Natural killer cell treated with Interleukin-12 subunit alpha and Interleukin-12 subunit beta and Interleukin-15 and Interleukin-18, amount 100 ng/mL, for 72 hours (primary cell): Measurements from ENCODE around the gene ADCY3. TPM values are rescaled to one million over a fixed set of nuclear protein-coding genes. Genes with fewer than 3 reads are reported as not detected.
"Not testable (repeated sequence)": the region's sequence is repeated elsewhere in the genome, so short reads cannot be mapped to it uniquely, and the experiment has no call there.

Experiments used
- ATAC-seq, 2 donors: fragments of 150-1000 bp; cut with Tn5 transposase in 1 of 2; sonication (Bioruptor Pico), chemical (Tn5 transposase) in 1 of 2; 2 replicates each; pipeline ENCODE4 v1.10.0; 2021
- DNase-seq: peaks from one replicate; pipeline ENCODE4 v3.0.0; 2022; ENCODE audit warnings: low spot score
- H3K27ac Mint-ChIP-seq, 2 donors: 1 replicate in 1 of 2; 2 replicates in 1 of 2; pipeline ENCODE4 v1.8.0; 2022; ENCODE audit warnings: mixed read lengths in 2 of 2, mild to moderate bottlenecking in 1 of 2, moderate library complexity in 1 of 2
- H3K27me3 Mint-ChIP-seq, 2 donors: 1 replicate in 1 of 2; 2 replicates in 1 of 2; pipeline ENCODE4 v1.8.0; 2022; ENCODE audit warnings: mixed read lengths in 2 of 2
- H3K36me3 Mint-ChIP-seq: one replicate; pipeline ENCODE4 v1.8.0; 2022; ENCODE audit warnings: mixed read lengths
- H3K4me1 Mint-ChIP-seq, 2 donors: 1 replicate in 1 of 2; 2 replicates in 1 of 2; pipeline ENCODE4 v1.8.0; 2022; ENCODE audit warnings: low read depth in 2 of 2, mixed read lengths in 2 of 2, mild to moderate bottlenecking in 1 of 2
- H3K4me3 Mint-ChIP-seq: one replicate; pipeline ENCODE4 v1.8.0; 2022; ENCODE audit warnings: mixed read lengths
- H3K9me3 Mint-ChIP-seq: 2 replicates; pipeline ENCODE4 v1.8.0; 2022; ENCODE audit warnings: mixed read lengths
- total RNA-seq, 2 donors: library from RNA; stranded (reverse); gene quantifications; one replicate each; pipeline ENCODE4 v1.2.3, GENCODE V29; 2022

ADCY3 gene
- total RNA-seq, 2 donors from 2014 or later: 23.3 to 71.9 TPM

DNA sequence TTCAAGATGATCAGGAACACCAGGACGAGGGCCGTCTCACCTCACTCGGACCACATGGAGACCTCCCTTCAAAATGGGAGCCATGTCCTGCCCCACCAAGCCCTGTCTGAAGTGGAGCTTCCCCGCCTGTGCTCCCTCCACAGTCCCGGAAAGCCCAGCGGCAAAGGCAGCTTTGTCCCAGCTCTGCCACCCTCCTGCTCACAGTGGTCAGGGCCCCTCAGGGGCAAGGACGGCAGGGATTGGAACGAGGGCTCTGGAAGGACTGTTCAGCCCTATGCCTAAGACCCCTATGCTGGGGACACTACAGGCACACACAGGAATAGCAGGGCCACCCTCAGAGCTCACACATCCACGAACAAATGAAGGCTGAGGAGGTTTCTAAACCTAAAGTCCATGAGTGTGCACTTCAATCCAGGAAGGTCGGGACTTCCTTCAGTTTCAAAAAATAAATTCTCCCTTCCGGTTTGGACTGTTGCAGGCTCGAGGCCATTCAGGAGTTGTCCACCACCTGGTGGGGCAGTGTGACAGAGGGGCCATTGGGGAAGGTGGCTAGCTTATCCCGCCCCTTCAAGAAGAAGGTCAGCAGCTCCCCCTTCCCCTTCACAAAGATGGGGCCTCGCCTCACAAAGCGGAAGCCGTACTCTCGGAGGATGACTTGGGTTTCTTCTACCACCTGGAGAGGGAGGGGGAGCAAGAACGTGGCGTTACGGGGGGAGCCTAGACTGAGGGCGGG lies 100.4 kb downstream of the ADCY3 start:
- Mint-ChIP-seq H3K27ac (no peak overlapping the region), H3K27me3 (no peaks in the 10 kb centered on the region), H3K4me1 (peaks cover 0 to 7% of the 10 kb centered on the region in 2 donors), H3K36me3 (peaks cover 19% of the 10 kb centered on the region), H3K4me3 (no peak overlapping the region), H3K9me3 (no peaks in the 10 kb centered on the region)
- DNase-seq (no peak), ATAC-seq (no peak)

DNA sequence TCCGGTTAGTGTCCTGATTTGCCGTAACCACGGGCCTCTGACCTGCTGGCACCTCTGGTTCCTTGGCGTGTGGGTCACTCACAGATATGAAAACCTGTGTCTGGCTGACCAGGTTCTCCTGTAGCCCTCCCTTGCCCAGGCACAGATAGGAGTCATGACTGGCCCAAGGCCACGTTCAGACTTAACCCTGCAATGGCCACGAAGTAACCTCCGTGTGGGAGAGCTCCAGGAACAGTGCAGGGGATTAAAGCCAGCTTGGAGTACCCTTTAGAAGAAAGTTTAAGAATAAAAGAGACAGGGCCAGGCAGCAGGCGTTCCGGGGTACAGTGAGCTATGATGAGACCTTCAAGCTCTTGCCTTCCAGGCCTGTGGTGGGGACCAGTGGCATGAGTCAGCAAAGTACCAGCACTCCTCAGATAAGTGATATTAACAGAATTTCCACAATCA lies 101.3 kb downstream of the ADCY3 start:
- Mint-ChIP-seq H3K4me1 (peaks cover 0 to 11% of the 10 kb centered on the region in 2 donors), H3K4me3 (no peak overlapping the region), H3K36me3 (peaks cover 23% of the 10 kb centered on the region), H3K27me3 (no peaks in the 10 kb centered on the region), H3K9me3 (no peaks in the 10 kb centered on the region), H3K27ac (no peak overlapping the region)
- DNase-seq: no peak
- no peak for ATAC-seq

DNA sequence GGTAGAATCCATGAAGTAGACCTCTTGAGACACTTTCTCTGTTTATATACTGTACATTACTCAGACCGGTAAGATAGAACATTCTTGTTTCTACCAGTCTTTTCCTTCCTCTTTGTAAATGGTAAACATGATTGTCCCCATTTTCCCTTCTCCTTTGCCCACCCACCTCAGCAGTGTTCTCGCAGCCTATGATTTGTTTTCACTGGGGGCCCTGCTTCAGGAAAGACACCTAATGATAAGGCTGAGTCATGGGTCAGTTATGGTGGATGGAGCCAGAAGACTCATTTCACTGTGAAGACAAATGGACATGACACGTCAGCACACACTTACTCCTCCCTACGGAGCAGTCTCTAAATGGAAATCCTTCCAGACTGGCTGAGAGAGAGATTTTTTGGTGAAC lies 103.2 kb downstream of the ADCY3 start:
- Mint-ChIP-seq H3K9me3 (no peaks in the 10 kb centered on the region), H3K36me3 (peaks cover 28% of the 10 kb centered on the region), H3K27ac (no peak overlapping the region), H3K4me1 (peaks cover 0 to 11% of the 10 kb centered on the region in 2 donors), H3K4me3 (no peak overlapping the region), H3K27me3 (no peaks in the 10 kb centered on the region)
- ATAC-seq (no peak), DNase-seq (no peak)

DNA sequence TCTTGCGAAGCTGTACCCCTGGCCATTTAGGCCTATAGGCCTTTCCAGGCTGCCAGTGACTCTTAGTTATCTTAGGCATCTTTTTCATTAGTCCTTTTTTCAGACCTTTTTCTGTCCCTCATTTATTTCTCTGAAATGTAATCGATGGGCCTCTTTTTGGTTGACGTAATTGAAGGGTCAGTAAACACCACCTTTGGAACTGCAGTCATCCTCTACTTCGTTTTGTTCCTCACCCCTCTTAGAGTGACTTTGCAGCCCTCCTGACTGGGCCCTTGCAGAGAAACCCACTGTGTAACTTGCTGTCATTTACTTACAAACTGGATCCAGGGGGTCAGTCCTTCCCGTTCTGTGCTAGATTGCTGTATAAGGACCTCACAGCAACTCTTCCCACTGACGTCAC lies 103.6 kb downstream of the ADCY3 start:
- Mint-ChIP-seq H3K27me3 (no peaks in the 10 kb centered on the region), H3K36me3 (peaks cover 28% of the 10 kb centered on the region), H3K4me1 (peaks cover 0 to 11% of the 10 kb centered on the region in 2 donors), H3K9me3 (no peaks in the 10 kb centered on the region), H3K4me3 (no peak overlapping the region), H3K27ac (no peak overlapping the region)
- DNase-seq: no peak
- ATAC-seq: no peak

DNA sequence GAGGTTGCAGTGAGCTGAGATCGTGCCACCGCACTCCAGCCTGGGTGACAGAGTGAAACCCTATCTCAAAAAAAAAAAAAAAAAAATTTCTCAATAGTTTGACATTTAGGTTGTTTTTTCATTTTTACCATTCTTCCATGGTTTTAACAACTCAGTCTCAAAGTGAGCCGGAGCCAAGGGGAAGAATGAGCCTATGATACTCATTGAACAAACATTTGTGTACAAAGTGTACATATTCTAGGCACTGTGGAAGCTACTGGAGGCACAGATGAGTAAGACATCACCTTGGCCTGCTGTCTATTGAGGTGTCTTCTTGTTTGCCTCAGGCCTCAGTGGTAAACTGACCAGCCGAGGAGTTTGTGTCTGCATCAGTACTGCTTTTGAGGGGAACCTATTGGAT lies 104.9 kb downstream of the ADCY3 start:
- H3K9me3 Mint-ChIP-seq: no peaks in the 10 kb centered on the region
- no peak overlapping the region for H3K4me3 Mint-ChIP-seq
- no peak overlapping the region for H3K27ac Mint-ChIP-seq
- peak in 1 of 2 donors; percentile 45 for ATAC-seq
- DNase-seq: no peak
- peaks cover 0 to 11% of the 10 kb centered on the region in 2 donors for H3K4me1 Mint-ChIP-seq
- H3K27me3 Mint-ChIP-seq: no peaks in the 10 kb centered on the region
- H3K36me3 Mint-ChIP-seq: peaks cover 28% of the 10 kb centered on the region

DNA sequence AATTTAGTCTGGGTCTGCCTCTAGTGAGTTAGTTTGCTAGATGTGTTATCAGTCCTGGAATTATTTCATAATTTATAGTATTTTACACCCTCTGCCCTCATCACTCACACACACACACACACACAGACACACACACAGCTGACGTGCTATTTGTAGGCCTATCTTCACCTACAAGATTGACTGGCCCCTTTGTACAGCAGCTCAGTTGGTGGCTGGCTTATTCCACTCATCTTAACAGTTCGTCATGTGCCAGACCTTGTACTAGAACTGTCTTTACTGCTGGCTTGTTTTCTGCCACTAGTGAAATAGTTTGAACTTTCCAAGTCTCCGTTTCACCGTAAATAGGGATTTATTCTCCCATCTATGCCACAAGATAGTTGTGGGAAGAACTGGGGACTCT lies 105.5 kb downstream of the ADCY3 start:
- DNase-seq: no peak
- no peak for ATAC-seq
- H3K27me3 Mint-ChIP-seq: no peaks in the 10 kb centered on the region
- H3K4me3 Mint-ChIP-seq: no peak overlapping the region
- H3K4me1 Mint-ChIP-seq: peaks cover 0 to 11% of the 10 kb centered on the region in 2 donors
- no peaks in the 10 kb centered on the region for H3K9me3 Mint-ChIP-seq
- H3K27ac Mint-ChIP-seq: no peak overlapping the region
- peaks cover 28% of the 10 kb centered on the region for H3K36me3 Mint-ChIP-seq

DNA sequence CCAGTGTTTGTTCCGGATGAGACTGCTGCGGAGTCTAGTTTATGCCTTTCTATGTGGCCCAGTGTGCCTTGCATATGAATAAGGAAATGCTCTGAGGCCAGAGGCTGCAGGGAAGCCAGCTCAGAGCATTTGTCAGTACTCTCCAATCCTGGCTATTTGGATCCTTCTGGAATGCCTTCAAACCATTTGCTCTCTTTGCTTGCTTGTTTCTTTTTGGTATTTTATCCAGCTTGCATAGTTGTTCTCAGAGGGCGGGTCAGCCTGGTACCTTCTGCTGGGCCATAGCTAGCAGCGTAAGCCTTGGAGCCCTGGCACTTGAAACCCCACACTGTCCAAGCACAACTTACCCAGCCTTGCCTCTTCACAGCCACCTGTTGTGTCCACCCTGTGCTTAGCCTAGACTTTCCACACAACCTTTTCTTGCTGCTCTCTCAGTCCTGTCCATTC lies 106.3 kb downstream of the ADCY3 start:
- Mint-ChIP-seq H3K9me3 (no peaks in the 10 kb centered on the region), H3K4me3 (no peak overlapping the region), H3K4me1 (peaks cover 6 to 11% of the 10 kb centered on the region in 2 donors), H3K27me3 (no peaks in the 10 kb centered on the region), H3K36me3 (peaks cover 28% of the 10 kb centered on the region), H3K27ac (peak overlapping the region in 1 of 2 donors; percentile 1)
- ATAC-seq (no peak), DNase-seq (no peak)

DNA sequence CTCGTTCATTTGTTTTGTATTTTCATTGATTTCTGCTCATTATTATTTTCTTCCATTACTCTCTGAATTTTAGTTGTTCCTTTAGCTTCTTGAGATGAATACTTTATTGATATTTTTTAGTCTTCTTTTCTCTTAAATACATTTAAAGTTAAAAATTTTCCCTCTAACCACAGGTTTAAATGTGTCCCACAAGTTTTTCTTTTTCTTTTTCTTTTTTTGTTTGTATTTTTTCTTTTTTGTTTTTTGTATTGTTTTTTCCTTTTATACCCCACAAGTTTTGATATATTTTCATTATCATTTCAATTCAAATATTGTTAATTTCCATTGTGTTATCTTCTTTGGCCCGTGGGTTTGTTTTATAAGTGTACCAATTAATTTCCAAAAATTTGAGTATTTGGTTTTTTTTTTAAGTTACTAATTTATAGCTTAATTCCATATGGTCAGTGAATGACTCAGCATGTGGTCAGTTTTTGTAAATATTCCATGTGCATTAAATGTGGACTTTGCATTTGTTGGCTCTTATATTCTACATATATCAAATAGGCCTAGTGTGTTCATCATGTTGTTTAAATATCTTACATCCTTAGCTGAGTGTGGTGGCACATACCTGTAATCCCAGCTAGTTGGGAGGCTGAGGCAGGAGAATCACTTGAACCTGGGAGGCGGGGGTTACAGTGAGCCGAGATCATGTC lies 110.6 kb downstream of the ADCY3 start:
- Mint-ChIP-seq H3K36me3 (peaks cover 26% of the 10 kb centered on the region), H3K27me3 (no peaks in the 10 kb centered on the region), H3K4me1 (peaks cover 11 to 25% of the 10 kb centered on the region in 2 donors), H3K27ac (peak overlapping the region in 1 of 2 donors; percentile 70), H3K9me3 (no peaks in the 10 kb centered on the region), H3K4me3 (no peak overlapping the region)
- ATAC-seq (no peak), DNase-seq (no peak)

DNA sequence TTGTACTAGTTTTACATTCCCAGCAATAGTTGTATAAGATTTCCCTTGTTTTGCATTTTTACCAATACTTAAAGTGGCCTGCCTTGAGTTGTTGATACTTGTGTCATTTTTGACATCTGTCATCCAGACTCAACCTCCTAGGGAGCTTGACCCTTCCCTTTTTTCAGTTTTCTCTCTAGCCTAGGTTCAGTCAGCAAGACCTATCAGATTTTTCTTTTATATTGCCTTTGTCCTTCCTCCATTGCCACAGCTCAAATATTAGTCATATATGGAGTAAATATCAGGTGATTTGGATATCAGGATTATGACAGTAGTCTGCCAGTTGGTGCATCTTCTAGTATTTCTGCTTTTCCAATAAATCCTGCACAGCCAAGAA lies 113.4 kb downstream of the ADCY3 start:
- no peak overlapping the region for H3K4me3 Mint-ChIP-seq
- H3K9me3 Mint-ChIP-seq: no peaks in the 10 kb centered on the region
- peaks cover 10 to 35% of the 10 kb centered on the region in 2 donors for H3K4me1 Mint-ChIP-seq
- no peak overlapping the region for H3K27ac Mint-ChIP-seq
- peaks cover 33% of the 10 kb centered on the region for H3K36me3 Mint-ChIP-seq
- no peak for DNase-seq
- H3K27me3 Mint-ChIP-seq: no peaks in the 10 kb centered on the region
- ATAC-seq: no peak

DNA sequence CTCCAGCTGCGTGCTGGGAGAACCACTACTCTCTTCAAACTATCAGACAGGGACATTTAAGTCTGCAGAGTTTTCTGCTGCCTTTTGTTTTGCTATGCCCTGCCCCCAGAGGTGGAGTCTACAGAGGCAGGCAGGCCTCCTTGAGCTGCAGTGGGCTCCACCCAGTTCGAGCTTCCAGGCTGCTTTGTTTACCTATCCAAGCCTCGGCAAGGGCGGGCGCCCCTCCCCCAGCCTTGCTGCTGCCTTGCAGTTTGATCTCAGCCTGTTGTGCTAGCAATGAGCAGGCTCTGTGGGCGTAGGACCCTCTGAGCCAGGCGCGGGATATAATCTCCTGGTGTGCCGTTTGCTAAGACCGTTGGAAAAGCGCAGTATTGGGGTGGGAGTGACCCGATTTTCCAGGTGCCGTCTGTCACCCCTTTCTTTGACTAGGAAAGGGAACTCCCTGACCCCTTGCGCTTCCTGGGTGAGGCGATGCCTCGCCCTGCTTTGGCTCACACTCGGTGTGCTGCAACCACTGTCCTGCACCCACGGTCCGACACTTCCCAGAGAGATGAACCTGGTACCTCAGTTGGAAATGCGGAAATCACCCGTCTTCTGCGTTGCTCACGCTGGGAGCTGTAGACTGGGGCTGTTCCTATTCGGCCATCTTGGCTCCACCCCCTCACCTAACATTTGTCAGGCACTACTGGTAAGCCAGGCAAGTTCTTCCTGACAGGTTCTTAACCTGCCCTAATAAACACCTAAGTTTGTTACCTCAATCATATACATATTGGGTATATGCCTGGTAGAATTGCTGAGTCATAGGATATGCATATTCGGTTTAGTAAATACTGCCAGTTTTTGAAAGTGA lies 114.0 kb downstream of the ADCY3 start:
- not testable (repeated sequence) for H3K27me3 Mint-ChIP-seq, ATAC-seq, H3K9me3 Mint-ChIP-seq, H3K4me3 Mint-ChIP-seq, H3K27ac Mint-ChIP-seq
- Mint-ChIP-seq H3K4me1 (peaks cover 10 to 35% of the 10 kb centered on the region in 2 donors), H3K36me3 (peaks cover 34% of the 10 kb centered on the region)
- DNase-seq: peak; percentile 25

DNA sequence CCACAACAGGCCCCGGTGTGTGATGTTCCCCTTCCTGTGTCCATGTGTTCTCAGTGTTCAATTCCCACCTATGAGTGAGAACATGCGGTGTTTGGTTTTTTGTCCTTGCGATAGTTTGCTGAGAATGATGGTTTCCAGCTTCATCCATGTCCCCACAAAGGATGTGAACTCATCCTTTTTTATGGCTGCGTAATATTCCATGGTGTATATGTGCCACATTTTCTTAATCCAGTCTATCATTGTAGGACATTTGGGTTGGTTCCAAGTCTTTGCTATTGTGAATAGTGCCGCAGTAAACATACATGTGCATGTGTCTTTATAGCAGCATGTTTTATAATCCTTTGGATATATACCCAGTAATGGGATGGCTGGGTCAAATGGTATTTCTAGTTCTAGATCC lies 119.5 kb downstream of the ADCY3 start:
- not testable (repeated sequence) for DNase-seq, H3K9me3 Mint-ChIP-seq, ATAC-seq, H3K27ac Mint-ChIP-seq, H3K27me3 Mint-ChIP-seq, H3K4me3 Mint-ChIP-seq
- H3K36me3 Mint-ChIP-seq: peaks cover 59% of the 10 kb centered on the region
- H3K4me1 Mint-ChIP-seq: peaks cover 26 to 42% of the 10 kb centered on the region in 2 donors

DNA sequence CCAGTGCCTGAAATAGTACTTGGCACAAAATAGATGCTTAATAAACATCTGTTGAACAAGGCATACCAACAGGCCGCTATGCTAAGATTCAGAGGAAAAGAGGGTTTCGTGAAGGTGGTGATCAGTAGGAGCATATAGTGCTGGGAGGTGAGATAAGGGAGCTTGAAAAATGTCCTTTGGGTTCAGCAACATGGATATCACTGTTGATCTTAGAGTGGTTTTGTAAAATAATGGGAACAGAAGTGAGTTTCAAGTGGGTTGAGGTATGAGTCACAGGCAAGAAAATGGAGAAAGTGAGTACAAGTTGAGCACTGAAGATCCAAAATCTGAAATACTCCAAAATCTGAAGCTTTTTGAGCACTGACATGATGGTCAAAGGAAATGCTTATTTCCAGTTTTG lies 122.4 kb downstream of the ADCY3 start:
- ATAC-seq: no peak
- Mint-ChIP-seq H3K4me1 (peaks cover 29 to 40% of the 10 kb centered on the region in 2 donors), H3K27me3 (no peaks in the 10 kb centered on the region), H3K27ac (no peak overlapping the region), H3K36me3 (peaks cover 39% of the 10 kb centered on the region), H3K4me3 (no peak overlapping the region), H3K9me3 (no peaks in the 10 kb centered on the region)
- no peak for DNase-seq

DNA sequence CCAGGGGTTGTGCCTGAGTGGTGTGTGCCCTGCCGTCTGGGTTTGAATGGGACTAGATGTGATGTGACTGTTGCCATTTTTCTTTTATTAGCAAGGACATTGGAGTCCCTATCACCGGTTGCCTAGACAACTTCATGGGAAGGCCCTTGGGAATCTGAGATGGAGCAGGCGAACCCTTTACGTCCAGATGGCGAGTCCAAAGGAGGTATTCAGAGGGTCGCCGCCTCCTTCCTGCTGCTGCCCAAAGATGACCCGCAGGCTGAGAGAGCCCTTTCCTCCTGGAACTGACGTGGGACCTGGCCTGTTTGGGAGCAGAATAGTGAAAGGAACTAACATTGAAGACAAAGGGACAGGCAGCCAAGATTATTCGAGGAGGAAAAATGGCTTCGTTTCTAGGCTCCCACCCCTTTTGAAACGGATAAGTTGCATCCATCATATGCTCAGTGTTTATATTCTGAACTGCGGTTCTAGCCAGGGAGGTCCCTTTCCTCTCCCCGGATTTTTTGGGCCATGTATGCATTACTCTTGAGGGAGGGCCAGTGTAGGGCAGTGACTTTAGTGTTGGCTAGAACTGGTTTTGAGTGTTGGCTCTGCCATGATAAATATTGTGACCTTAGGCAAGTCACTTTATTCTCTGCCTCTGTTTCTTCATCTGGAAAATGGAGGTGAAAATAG lies 126.1 kb downstream of the ADCY3 start:
- DNase-seq: no peak
- no peaks in the 10 kb centered on the region for H3K9me3 Mint-ChIP-seq
- peaks cover 21% of the 10 kb centered on the region for H3K36me3 Mint-ChIP-seq
- H3K4me3 Mint-ChIP-seq: peak overlapping the region; percentile 98
- no peak for ATAC-seq
- H3K27me3 Mint-ChIP-seq: no peaks in the 10 kb centered on the region
- H3K27ac Mint-ChIP-seq: peak overlapping the region; percentile 98 to 99
- peaks cover 32 to 45% of the 10 kb centered on the region in 2 donors for H3K4me1 Mint-ChIP-seq
